Neural cell (in vitro differentiated cells): ENCODE measurements around the gene DEPDC5. TPM values are rescaled to one million over a fixed set of nuclear protein-coding genes. Genes with fewer than 3 reads are reported as not detected.

Experiments used
- H2AFZ ChIP-seq: fragments of 200-600, 300-800 bp; sonication (generic), shearing (Covaris generic); 2 replicates; pipeline ENCODE4 v1.6.0; 2014; ENCODE audit warnings: low read depth, mild to moderate bottlenecking, antibody characterized with exemption, low read length, moderate library complexity
- H3F3A ChIP-seq: fragments of 200-600 bp; shearing (Covaris generic); 2 replicates; pipeline ENCODE4 v1.6.1; 2016; ENCODE audit warnings: mild to moderate bottlenecking, moderate library complexity, mixed read lengths, antibody characterized with exemption, low read length; ENCODE audit not compliant: insufficient read depth, poor library complexity, severe bottlenecking
- H3K27ac ChIP-seq: fragments of 200-600, 300-800 bp; sonication (generic), shearing (Covaris generic); 2 replicates; pipeline ENCODE4 v1.5.1; 2014; ENCODE audit warnings: mild to moderate bottlenecking, low read length, moderate library complexity
- H3K27me3 ChIP-seq: fragments of 300-800, 200-600 bp; sonication (generic), shearing (Covaris generic); 2 replicates; pipeline ENCODE4 v1.6.0; 2014; ENCODE audit warnings: mild to moderate bottlenecking, low read depth, low read length, moderate library complexity; ENCODE audit not compliant: insufficient read depth
- H3K36me3 ChIP-seq: fragments of 300-800, 200-600 bp; sonication (generic), shearing (Covaris generic); 2 replicates; pipeline ENCODE4 v1.5.1; 2014; ENCODE audit warnings: mild to moderate bottlenecking, antibody characterized with exemption, low read length, moderate library complexity; ENCODE audit not compliant: insufficient read depth
- H3K4me2 ChIP-seq: fragments of 300-800, 200-600 bp; sonication (generic), shearing (Covaris generic); 2 replicates; pipeline ENCODE4 v1.6.0; 2014; ENCODE audit warnings: mild to moderate bottlenecking, low read length
- H3K4me3 ChIP-seq: fragments of 300-800, 200-600 bp; sonication (generic), shearing (Covaris generic); 2 replicates; pipeline ENCODE4 v1.5.1; 2014; ENCODE audit warnings: mild to moderate bottlenecking, low read length, moderate library complexity
- H3K79me2 ChIP-seq: fragments of 200-600 bp; shearing (Covaris generic); replicated peaks from 2 replicates; pipeline ENCODE4 v1.6.0; 2014; ENCODE audit warnings: mild to moderate bottlenecking, low read length, moderate library complexity; ENCODE audit not compliant: insufficient read depth
- H3K9ac ChIP-seq: fragments of 300-800, 200-600 bp; sonication (generic), shearing (Covaris generic); 2 replicates; pipeline ENCODE4 v1.6.1; 2016; ENCODE audit warnings: mild to moderate bottlenecking, low read length, mixed read lengths
- H3K9me2 ChIP-seq: fragments of 200-600 bp; shearing (Covaris generic); 2 replicates; pipeline ENCODE4 v1.6.1; 2016; ENCODE audit warnings: mild to moderate bottlenecking, low read length, mixed read lengths; ENCODE audit not compliant: insufficient read depth
- H3K9me3 ChIP-seq: fragments of 200-600, 300-800 bp; sonication (generic), shearing (Covaris generic); 2 replicates; pipeline ENCODE4 v1.6.1; 2016; ENCODE audit warnings: mild to moderate bottlenecking, mixed run types, low read length, moderate library complexity, mixed read lengths
- H4K20me1 ChIP-seq: fragments of 200-600 bp; shearing (Covaris generic); 2 replicates; pipeline ENCODE4 v1.6.1; 2016; ENCODE audit warnings: mild to moderate bottlenecking, mixed run types; ENCODE audit not compliant: insufficient read depth
- EP300 ChIP-seq: fragments of 450-650 bp; conservative IDR thresholded peaks from 2 replicates; pipeline ENCODE4 v1.6.1; 2014; ENCODE audit warnings: antibody characterized with exemption, mild to moderate bottlenecking, moderate library complexity; ENCODE audit not compliant: poor library complexity, severe bottlenecking
- EZH2 ChIP-seq: fragments of 200-600, 300-800 bp; shearing (Covaris generic), sonication (generic); IDR thresholded peaks from 2 replicates; pipeline ENCODE4 v1.6.1; 2014; ENCODE audit warnings: antibody characterized with exemption, low read length, borderline replicate concordance, mild to moderate bottlenecking; ENCODE audit not compliant: insufficient read depth, poor library complexity, severe bottlenecking
- MXI1 ChIP-seq: fragments of 450-650 bp; conservative IDR thresholded peaks from 2 replicates; pipeline ENCODE4 v1.6.1; 2014; ENCODE audit warnings: antibody characterized with exemption, mild to moderate bottlenecking; ENCODE audit not compliant: poor library complexity, severe bottlenecking
- POLR2AphosphoS5 ChIP-seq: IDR thresholded peaks from 2 replicates; pipeline ENCODE4 v1.6.1; 2012
- RAD21 ChIP-seq: fragments of 450-650 bp; conservative IDR thresholded peaks from 2 replicates; pipeline ENCODE4 v1.6.1; 2014; ENCODE audit warnings: antibody characterized with exemption, mild to moderate bottlenecking, moderate library complexity
- SMC3 ChIP-seq: fragments of 450-650 bp; conservative IDR thresholded peaks from 2 replicates; pipeline ENCODE4 v1.6.1; 2014; ENCODE audit warnings: antibody characterized with exemption, mild to moderate bottlenecking, moderate library complexity; ENCODE audit not compliant: poor library complexity
- TAF1 ChIP-seq: IDR thresholded peaks from 2 replicates; pipeline ENCODE4 v1.6.1; 2012; ENCODE audit warnings: low read depth
- polyA plus RNA-seq: library from polyadenylated mRNA; depleted of rRNA; stranded (reverse); fragments of >200 nt; gene quantifications from 2 replicates; pipeline ENCODE4 v1.2.3, GENCODE V29; 2014
- TF ChIP-seq, protein P1 (sequence below): fragments of 450-650 bp; IDR thresholded peaks from 2 replicates; pipeline ENCODE4 v1.5.1; 2014; ENCODE audit warnings: antibody characterized with exemption, mild to moderate bottlenecking, moderate library complexity; ENCODE audit not compliant: poor library complexity, severe bottlenecking
- TF ChIP-seq, protein P2 (sequence below): IDR thresholded peaks from 2 replicates; pipeline ENCODE4 v1.6.1; 2012; ENCODE audit warnings: borderline replicate concordance

DEPDC5 gene
- polyA plus RNA-seq, 1 donor from 2014 or later: 11.3 TPM

DNA sequence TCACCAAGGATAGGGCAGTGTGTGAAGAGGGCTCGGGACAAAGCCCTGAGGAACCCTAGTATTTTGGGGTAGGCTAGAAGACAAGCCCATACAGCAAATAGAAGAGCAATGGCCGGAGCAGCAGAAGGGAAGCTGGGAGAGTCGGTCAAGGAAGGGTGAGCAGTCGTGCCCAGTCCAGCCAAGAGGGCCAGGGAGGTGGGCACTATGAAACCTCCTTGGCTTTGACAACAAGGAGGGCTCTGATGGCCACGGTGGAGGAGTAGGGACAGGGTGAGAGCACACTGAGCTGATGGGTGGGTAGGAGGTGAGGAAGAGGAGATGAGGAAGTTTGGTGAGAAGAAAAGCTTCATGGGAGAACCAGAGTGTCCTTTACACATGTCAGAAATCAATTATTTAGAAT lies 188.3 kb downstream of the DEPDC5 start:
- Histone ChIP-seq H3K4me3 (no peak overlapping the region), H3F3A (no peaks in the 10 kb centered on the region), H2AFZ (no peak overlapping the region), H3K79me2 (peaks cover 29% of the 10 kb centered on the region), H3K9me2 (no peaks in the 10 kb centered on the region), H4K20me1 (peaks cover 4% of the 10 kb centered on the region), H3K4me2 (no peak overlapping the region), H3K36me3 (no peaks in the 10 kb centered on the region), H3K9ac (no peak overlapping the region), H3K9me3 (no peaks in the 10 kb centered on the region), H3K27me3 (no peaks in the 10 kb centered on the region), H3K27ac (no peak overlapping the region)
- TF ChIP-seq TAF1: no peak

DNA sequence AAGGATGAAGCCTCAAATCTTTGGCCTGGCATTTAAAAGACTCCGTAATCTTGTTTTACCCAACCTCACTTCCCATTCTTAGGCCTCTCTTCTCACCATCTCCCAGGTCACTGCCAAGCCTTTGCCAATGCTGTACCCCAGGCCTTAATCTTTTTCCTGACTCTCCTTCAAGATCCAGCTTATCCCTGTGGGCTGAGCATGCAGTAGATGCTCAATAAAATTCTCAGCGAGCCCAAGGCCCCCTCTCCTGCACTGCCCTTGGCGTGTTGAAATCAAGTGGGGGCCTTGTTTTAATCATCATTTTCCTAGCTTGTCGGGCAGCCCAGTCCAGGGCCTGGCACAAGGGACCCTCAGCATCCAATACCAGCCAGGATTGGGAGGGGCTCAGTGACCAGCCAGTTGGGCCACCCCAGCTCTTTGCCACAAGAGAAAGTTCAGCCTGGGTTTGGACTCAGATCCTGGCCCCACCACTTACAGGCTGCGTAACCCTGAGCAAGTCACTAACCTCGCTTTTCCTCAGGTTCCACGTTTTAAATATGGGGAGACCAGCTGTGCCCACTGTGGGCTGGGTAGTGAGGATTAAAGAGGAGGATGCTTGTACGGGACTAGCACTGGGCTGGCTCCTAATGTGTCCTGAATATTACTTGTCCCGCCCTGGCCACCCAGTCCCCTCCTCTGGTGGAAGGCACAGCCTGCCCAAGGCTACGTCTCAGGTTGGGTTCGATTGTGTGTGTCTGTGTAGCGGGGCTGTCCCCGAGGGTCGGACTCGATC lies 189.6 kb downstream of the DEPDC5 start:
- Histone ChIP-seq H2AFZ (peak overlapping the region; percentile 8), H3F3A (no peaks in the 10 kb centered on the region), H3K27me3 (no peaks in the 10 kb centered on the region), H3K4me3 (peak overlapping the region; percentile 77), H4K20me1 (peaks cover 13% of the 10 kb centered on the region), H3K9me2 (no peaks in the 10 kb centered on the region), H3K9ac (peak overlapping the region; percentile 88), H3K27ac (peak overlapping the region; percentile 91), H3K4me2 (no peak overlapping the region), H3K9me3 (no peaks in the 10 kb centered on the region), H3K79me2 (peaks cover 42% of the 10 kb centered on the region), H3K36me3 (no peaks in the 10 kb centered on the region)
- no peak for TF ChIP-seq POLR2AphosphoS5
- TF ChIP-seq SMC3: no peak
- TF ChIP-seq, protein P1, sequence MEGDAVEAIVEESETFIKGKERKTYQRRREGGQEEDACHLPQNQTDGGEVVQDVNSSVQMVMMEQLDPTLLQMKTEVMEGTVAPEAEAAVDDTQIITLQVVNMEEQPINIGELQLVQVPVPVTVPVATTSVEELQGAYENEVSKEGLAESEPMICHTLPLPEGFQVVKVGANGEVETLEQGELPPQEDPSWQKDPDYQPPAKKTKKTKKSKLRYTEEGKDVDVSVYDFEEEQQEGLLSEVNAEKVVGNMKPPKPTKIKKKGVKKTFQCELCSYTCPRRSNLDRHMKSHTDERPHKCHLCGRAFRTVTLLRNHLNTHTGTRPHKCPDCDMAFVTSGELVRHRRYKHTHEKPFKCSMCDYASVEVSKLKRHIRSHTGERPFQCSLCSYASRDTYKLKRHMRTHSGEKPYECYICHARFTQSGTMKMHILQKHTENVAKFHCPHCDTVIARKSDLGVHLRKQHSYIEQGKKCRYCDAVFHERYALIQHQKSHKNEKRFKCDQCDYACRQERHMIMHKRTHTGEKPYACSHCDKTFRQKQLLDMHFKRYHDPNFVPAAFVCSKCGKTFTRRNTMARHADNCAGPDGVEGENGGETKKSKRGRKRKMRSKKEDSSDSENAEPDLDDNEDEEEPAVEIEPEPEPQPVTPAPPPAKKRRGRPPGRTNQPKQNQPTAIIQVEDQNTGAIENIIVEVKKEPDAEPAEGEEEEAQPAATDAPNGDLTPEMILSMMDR: no peak
- TF ChIP-seq, protein P2, sequence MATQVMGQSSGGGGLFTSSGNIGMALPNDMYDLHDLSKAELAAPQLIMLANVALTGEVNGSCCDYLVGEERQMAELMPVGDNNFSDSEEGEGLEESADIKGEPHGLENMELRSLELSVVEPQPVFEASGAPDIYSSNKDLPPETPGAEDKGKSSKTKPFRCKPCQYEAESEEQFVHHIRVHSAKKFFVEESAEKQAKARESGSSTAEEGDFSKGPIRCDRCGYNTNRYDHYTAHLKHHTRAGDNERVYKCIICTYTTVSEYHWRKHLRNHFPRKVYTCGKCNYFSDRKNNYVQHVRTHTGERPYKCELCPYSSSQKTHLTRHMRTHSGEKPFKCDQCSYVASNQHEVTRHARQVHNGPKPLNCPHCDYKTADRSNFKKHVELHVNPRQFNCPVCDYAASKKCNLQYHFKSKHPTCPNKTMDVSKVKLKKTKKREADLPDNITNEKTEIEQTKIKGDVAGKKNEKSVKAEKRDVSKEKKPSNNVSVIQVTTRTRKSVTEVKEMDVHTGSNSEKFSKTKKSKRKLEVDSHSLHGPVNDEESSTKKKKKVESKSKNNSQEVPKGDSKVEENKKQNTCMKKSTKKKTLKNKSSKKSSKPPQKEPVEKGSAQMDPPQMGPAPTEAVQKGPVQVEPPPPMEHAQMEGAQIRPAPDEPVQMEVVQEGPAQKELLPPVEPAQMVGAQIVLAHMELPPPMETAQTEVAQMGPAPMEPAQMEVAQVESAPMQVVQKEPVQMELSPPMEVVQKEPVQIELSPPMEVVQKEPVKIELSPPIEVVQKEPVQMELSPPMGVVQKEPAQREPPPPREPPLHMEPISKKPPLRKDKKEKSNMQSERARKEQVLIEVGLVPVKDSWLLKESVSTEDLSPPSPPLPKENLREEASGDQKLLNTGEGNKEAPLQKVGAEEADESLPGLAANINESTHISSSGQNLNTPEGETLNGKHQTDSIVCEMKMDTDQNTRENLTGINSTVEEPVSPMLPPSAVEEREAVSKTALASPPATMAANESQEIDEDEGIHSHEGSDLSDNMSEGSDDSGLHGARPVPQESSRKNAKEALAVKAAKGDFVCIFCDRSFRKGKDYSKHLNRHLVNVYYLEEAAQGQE: no peak
- no peak for TF ChIP-seq TAF1
- TF ChIP-seq EZH2: no peak
- no peak for TF ChIP-seq EP300
- no peak for TF ChIP-seq RAD21
- TF ChIP-seq MXI1: no peak
